Glutamatergic neuron (in vitro differentiated cells): ENCODE measurements around the gene PSMB11. TPM values are rescaled to one million over a fixed set of nuclear protein-coding genes. Genes with fewer than 3 reads are reported as not detected.
A peak's percentile ranks its signal among the peaks of the same experiment; 100 is the strongest.
"Not testable (repeated sequence)": the region's sequence is repeated elsewhere in the genome, so short reads cannot be mapped to it uniquely, and the experiment has no call there.

Source experiments
- DNase-seq: peaks from one replicate; pipeline ENCODE4 v3.0.0; 2022
- H3K27ac Mint-ChIP-seq: one replicate; pipeline ENCODE4 v1.8.0; 2020; ENCODE audit warnings: mild to moderate bottlenecking, mixed read lengths, inconsistent platforms; ENCODE audit not compliant: unreplicated experiment
- H3K27me3 Mint-ChIP-seq: one replicate; pipeline ENCODE4 v1.8.0; 2020; ENCODE audit warnings: mild to moderate bottlenecking, moderate library complexity, mixed read lengths, inconsistent platforms; ENCODE audit not compliant: unreplicated experiment
- H3K36me3 Mint-ChIP-seq: one replicate; pipeline ENCODE4 v1.8.0; 2020; ENCODE audit warnings: mild to moderate bottlenecking, mixed read lengths, inconsistent platforms; ENCODE audit not compliant: unreplicated experiment
- H3K4me1 Mint-ChIP-seq: one replicate; pipeline ENCODE4 v1.8.0; 2020; ENCODE audit warnings: mild to moderate bottlenecking, low read depth, mixed read lengths, inconsistent platforms; ENCODE audit not compliant: unreplicated experiment
- H3K4me3 Mint-ChIP-seq: one replicate; pipeline ENCODE4 v1.8.0; 2020; ENCODE audit warnings: mild to moderate bottlenecking, mixed read lengths, inconsistent platforms; ENCODE audit not compliant: unreplicated experiment
- H3K9me3 Mint-ChIP-seq: one replicate; pipeline ENCODE4 v1.8.0; 2020; ENCODE audit warnings: mild to moderate bottlenecking, moderate library complexity, mixed read lengths, inconsistent platforms; ENCODE audit not compliant: unreplicated experiment
- CTCF ChIP-seq: fragments of 200-600 bp; sonication (generic); IDR thresholded peaks from one replicate; pipeline ENCODE4 v1.5.0; 2021; ENCODE audit not compliant: partially characterized antibody, unreplicated experiment
- total RNA-seq: library from RNA; stranded (reverse); fragmentation: NEBNext Ultra II Directional; extraction: Animal tissue kit (Norgen Biotek cat#: 25700); gene quantifications from one replicate; pipeline ENCODE4 v1.2.1, GENCODE V29; 2021; ENCODE audit not compliant: unreplicated experiment

Gene PSMB11
- total RNA-seq, 1 donor from 2014 or later: not detected

- H3K27me3 Mint-ChIP-seq: no peaks in the 10 kb centered on the region
- no peak for DNase-seq
- H3K36me3 Mint-ChIP-seq: no peaks in the 10 kb centered on the region
- H3K9me3 Mint-ChIP-seq: peaks cover 4% of the 10 kb centered on the region
- no peak overlapping the region for H3K27ac Mint-ChIP-seq
- no peak overlapping the region for H3K4me3 Mint-ChIP-seq
- H3K4me1 Mint-ChIP-seq: peaks cover 23% of the 10 kb centered on the region
- no peak for TF ChIP-seq CTCF
Observed at GRCh38 chr14:23002592-23002991, 39.4 kb upstream of the PSMB11 start.

GRCh38 chr14:23004274-23004673 lies 37.7 kb upstream of the PSMB11 start:
- H3K27ac Mint-ChIP-seq, DNase-seq, H3K36me3 Mint-ChIP-seq, H3K4me3 Mint-ChIP-seq, H3K27me3 Mint-ChIP-seq, H3K9me3 Mint-ChIP-seq: not testable (repeated sequence)
- H3K4me1 Mint-ChIP-seq: peaks cover 23% of the 10 kb centered on the region

- DNase-seq: no peak
- Mint-ChIP-seq H3K4me1 (peaks cover 21% of the 10 kb centered on the region), H3K9me3 (peaks cover 8% of the 10 kb centered on the region), H3K36me3 (no peaks in the 10 kb centered on the region), H3K27ac (peak overlapping the region; percentile 99), H3K4me3 (peak overlapping the region; percentile 97), H3K27me3 (peaks cover 6% of the 10 kb centered on the region)
- no peak for TF ChIP-seq CTCF
Observed at GRCh38 chr14:23005451-23006187, 36.4 kb upstream of the PSMB11 start.

- Mint-ChIP-seq H3K4me1 (peaks cover 21% of the 10 kb centered on the region), H3K9me3 (peaks cover 8% of the 10 kb centered on the region), H3K36me3 (no peaks in the 10 kb centered on the region), H3K27me3 (peaks cover 7% of the 10 kb centered on the region), H3K4me3 (peak overlapping the region; percentile 97), H3K27ac (peak overlapping the region; percentile 99)
- DNase-seq: no peak
- TF ChIP-seq CTCF: no peak
Observed at GRCh38 chr14:23006188-23006534, 35.9 kb upstream of the PSMB11 start.

- peak; percentile 92 for DNase-seq
- Mint-ChIP-seq H3K9me3 (peaks cover 10% of the 10 kb centered on the region), H3K27me3 (peaks cover 9% of the 10 kb centered on the region), H3K36me3 (no peaks in the 10 kb centered on the region), H3K27ac (peak overlapping the region; percentile 99), H3K4me3 (peak overlapping the region; percentile 97), H3K4me1 (peaks cover 23% of the 10 kb centered on the region)
- TF ChIP-seq CTCF: no peak
Observed at GRCh38 chr14:23006544-23007419, 35.2 kb upstream of the PSMB11 start.
